ENCODE measurements around the gene CRYBA2. TPM values are rescaled to one million over a fixed set of nuclear protein-coding genes. Genes with fewer than 3 reads are reported as not detected.
A peak's percentile ranks its signal among the peaks of the same experiment; 100 is the strongest.

Gene CRYBA2
- total RNA-seq, 1 donor, result not detected

DNA sequence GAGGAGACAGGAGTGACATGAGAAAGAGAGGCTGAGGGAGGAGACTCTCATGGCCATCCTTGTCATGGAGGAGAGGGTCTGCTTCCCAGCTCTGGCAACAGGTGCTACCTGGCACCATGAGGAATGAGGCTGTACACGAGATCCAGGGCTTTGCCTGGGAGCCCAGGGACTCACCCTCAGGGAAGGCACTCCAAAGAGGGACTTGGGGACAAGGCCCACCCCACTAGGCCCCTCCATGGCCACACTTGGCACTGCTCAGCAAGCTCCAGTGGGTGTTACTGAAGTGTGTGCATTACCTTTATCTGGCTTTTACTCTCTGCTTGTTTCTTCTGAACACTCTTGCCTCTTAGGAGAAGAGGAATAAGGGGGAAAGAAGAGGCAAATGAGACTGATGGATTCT lies 45.4 kb upstream of the CRYBA2 start:
- TF ChIP-seq, protein P1, sequence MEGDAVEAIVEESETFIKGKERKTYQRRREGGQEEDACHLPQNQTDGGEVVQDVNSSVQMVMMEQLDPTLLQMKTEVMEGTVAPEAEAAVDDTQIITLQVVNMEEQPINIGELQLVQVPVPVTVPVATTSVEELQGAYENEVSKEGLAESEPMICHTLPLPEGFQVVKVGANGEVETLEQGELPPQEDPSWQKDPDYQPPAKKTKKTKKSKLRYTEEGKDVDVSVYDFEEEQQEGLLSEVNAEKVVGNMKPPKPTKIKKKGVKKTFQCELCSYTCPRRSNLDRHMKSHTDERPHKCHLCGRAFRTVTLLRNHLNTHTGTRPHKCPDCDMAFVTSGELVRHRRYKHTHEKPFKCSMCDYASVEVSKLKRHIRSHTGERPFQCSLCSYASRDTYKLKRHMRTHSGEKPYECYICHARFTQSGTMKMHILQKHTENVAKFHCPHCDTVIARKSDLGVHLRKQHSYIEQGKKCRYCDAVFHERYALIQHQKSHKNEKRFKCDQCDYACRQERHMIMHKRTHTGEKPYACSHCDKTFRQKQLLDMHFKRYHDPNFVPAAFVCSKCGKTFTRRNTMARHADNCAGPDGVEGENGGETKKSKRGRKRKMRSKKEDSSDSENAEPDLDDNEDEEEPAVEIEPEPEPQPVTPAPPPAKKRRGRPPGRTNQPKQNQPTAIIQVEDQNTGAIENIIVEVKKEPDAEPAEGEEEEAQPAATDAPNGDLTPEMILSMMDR (IDR thresholded peaks at IDR 0.05; ENCODE audit: extremely low read depth, low read depth, low read length), result no peak
- H3K79me2 ChIP-seq (ENCODE audit: insufficient read depth, low read length), result no peaks in the 10 kb centered on the region
- peaks cover 61% of the 10 kb centered on the region for H3K27me3 ChIP-seq (ENCODE audit: insufficient read depth, low read length)
- H2AFZ ChIP-seq (ENCODE audit: low read length), result no peak overlapping the region
- H3K9me3 ChIP-seq (ENCODE audit: low read depth, low read length), result no peaks in the 10 kb centered on the region
- no peaks in the 10 kb centered on the region for H3K36me3 ChIP-seq (ENCODE audit: insufficient read depth, low read length)
- no peak for DNase-seq (ENCODE audit: insufficient read length, low spot score, missing footprints)
- H4K20me1 ChIP-seq (ENCODE audit: insufficient read depth, low read length), result no peaks in the 10 kb centered on the region
- no peak overlapping the region for H3K4me3 ChIP-seq (ENCODE audit: insufficient read depth, low read length)
- no peak overlapping the region for H3K27ac ChIP-seq (ENCODE audit: low read depth, low read length)
- H3K4me2 ChIP-seq (ENCODE audit: insufficient read depth, low read length), result no peak overlapping the region
- H3K4me1 ChIP-seq (ENCODE audit: insufficient read depth, low read length), result peaks cover 5% of the 10 kb centered on the region

DNA sequence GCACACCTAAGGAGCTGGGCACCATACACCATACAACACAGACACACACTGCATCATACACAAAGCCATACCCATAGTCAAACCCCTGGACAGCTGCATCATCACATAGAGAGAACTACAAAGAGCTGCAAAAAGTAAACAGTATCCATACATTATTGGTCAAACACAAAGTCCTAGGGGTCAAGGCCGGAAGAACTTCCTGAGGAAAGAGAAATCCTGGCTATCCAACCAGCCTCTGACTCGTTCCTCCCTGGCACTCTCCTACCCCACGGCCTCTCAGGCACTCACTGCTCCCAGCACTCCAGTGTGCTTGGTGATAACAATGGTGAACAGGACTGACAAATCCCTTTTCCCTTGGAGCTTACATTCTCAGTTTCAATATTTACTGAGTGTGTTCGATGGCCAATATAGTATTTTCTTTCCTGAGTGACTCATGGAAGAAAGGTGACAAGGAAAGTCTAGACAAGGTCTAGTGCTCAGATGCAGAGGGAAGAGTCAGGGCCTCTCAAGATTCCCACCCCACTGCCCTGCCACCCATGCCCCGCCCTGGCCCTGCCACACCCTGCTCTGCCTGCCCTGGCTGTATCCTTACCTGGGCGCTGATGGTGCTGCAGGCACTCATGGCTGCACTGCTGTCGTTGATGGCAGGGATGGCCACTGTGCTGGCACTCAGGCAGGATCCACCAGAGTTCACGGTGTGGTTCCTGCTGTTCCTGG lies 44.7 kb upstream of the CRYBA2 start:
- no peak for DNase-seq (ENCODE audit: insufficient read length, low spot score, missing footprints)

DNA sequence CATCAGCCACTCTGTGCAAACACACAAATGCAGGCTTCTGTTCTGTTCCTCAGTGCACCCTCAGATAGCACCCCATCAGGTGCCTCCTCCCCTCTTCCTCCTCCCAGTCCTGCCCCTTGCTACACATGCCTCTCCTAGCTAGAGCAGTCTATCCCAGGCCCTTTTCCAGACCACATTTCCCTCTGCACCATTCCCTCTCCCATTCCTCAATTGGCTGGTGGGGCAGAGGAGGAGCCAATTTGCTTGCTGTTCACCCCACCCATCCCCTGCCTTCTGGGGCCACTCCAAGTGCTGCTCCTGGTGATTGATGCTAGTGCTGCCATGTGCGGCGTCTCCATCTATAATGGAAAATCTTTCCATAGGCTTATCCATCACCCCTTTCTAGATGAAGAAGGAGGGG lies 42.7 kb upstream of the CRYBA2 start:
- Histone ChIP-seq H2AFZ (ENCODE audit: low read length) (no peak overlapping the region), H3K27ac (ENCODE audit: low read depth, low read length) (no peak overlapping the region), H3K36me3 (ENCODE audit: insufficient read depth, low read length) (no peaks in the 10 kb centered on the region), H3K9me3 (ENCODE audit: low read depth, low read length) (no peaks in the 10 kb centered on the region), H3K27me3 (ENCODE audit: insufficient read depth, low read length) (peaks cover 50% of the 10 kb centered on the region), H3K4me2 (ENCODE audit: insufficient read depth, low read length) (no peak overlapping the region), H3K79me2 (ENCODE audit: insufficient read depth, low read length) (no peaks in the 10 kb centered on the region), H3K4me1 (ENCODE audit: insufficient read depth, low read length) (no peaks in the 10 kb centered on the region), H3K4me3 (ENCODE audit: insufficient read depth, low read length) (no peak overlapping the region), H4K20me1 (ENCODE audit: insufficient read depth, low read length) (no peaks in the 10 kb centered on the region)
- TF ChIP-seq, protein P1 (IDR thresholded peaks at IDR 0.05; ENCODE audit: extremely low read depth, low read depth, low read length), result no peak
- peak; percentile 61 for DNase-seq (ENCODE audit: insufficient read length, low spot score, missing footprints)

More for the DNA sequence above, 44.7 kb upstream of the CRYBA2 start:
- TF ChIP-seq, protein P1 (IDR thresholded peaks at IDR 0.05; ENCODE audit: extremely low read depth, low read depth, low read length), result no peak
- Histone ChIP-seq H3K4me3 (ENCODE audit: insufficient read depth, low read length) (no peak overlapping the region), H2AFZ (ENCODE audit: low read length) (no peak overlapping the region), H4K20me1 (ENCODE audit: insufficient read depth, low read length) (no peaks in the 10 kb centered on the region), H3K9me3 (ENCODE audit: low read depth, low read length) (no peaks in the 10 kb centered on the region), H3K4me1 (ENCODE audit: insufficient read depth, low read length) (peaks cover 5% of the 10 kb centered on the region), H3K36me3 (ENCODE audit: insufficient read depth, low read length) (no peaks in the 10 kb centered on the region), H3K27me3 (ENCODE audit: insufficient read depth, low read length) (peaks cover 64% of the 10 kb centered on the region), H3K4me2 (ENCODE audit: insufficient read depth, low read length) (no peak overlapping the region), H3K27ac (ENCODE audit: low read depth, low read length) (no peak overlapping the region), H3K79me2 (ENCODE audit: insufficient read depth, low read length) (no peaks in the 10 kb centered on the region)

DNA sequence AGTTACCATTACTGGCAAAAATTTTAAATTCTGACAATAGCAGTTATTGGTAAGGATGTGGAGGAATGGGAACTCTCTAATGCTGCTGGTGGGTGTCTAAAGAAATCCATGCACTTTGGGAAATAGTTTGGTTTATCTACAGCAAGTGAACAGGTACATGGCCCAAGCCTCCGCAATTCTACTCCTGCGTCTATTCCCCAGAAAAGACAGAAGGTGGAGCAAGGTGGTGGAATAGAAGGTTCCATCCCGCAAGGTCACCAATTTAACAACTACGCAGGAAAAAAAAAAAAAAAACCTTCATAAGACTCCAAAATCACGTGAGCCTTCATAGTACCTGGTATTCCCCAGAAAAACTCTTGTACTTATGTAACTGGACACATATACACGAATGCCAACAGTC lies 41.6 kb upstream of the CRYBA2 start:
- no peaks in the 10 kb centered on the region for H3K79me2 ChIP-seq (ENCODE audit: insufficient read depth, low read length)
- DNase-seq (ENCODE audit: insufficient read length, low spot score, missing footprints), result no peak
- no peaks in the 10 kb centered on the region for H3K9me3 ChIP-seq (ENCODE audit: low read depth, low read length)
- H2AFZ ChIP-seq (ENCODE audit: low read length), result no peak overlapping the region
- no peak overlapping the region for H3K27ac ChIP-seq (ENCODE audit: low read depth, low read length)
- no peaks in the 10 kb centered on the region for H4K20me1 ChIP-seq (ENCODE audit: insufficient read depth, low read length)
- H3K4me2 ChIP-seq (ENCODE audit: insufficient read depth, low read length), result no peak overlapping the region
- H3K4me1 ChIP-seq (ENCODE audit: insufficient read depth, low read length), result no peaks in the 10 kb centered on the region
- no peak overlapping the region for H3K4me3 ChIP-seq (ENCODE audit: insufficient read depth, low read length)
- no peaks in the 10 kb centered on the region for H3K36me3 ChIP-seq (ENCODE audit: insufficient read depth, low read length)
- TF ChIP-seq, protein P1 (IDR thresholded peaks at IDR 0.05; ENCODE audit: extremely low read depth, low read depth, low read length), result no peak
- peaks cover 44% of the 10 kb centered on the region for H3K27me3 ChIP-seq (ENCODE audit: insufficient read depth, low read length)
